ENCODE measurements around the gene FAM53B.

FAM53B gene

GRCh38 chr10:124695259-124695658 is 48.9 kb downstream of the FAM53B start:
- no peak for DNase-seq

- DNase-seq = no peak
Measured at GRCh38 chr10:124694481-124695220, 49.5 kb downstream of the FAM53B start.

GRCh38 chr10:124693801-124694416 is 50.3 kb downstream of the FAM53B start:
- DNase-seq = no peak

- DNase-seq = no peak
Measured at GRCh38 chr10:124693396-124693795, 50.8 kb downstream of the FAM53B start.

GRCh38 chr10:124692100-124692446 is 52.1 kb downstream of the FAM53B start:
- DNase-seq = no peak

- DNase-seq = no peak
Measured at GRCh38 chr10:124691421-124692099, 52.6 kb downstream of the FAM53B start.

- DNase-seq = no peak
Measured at GRCh38 chr10:124691002-124691401, 53.2 kb downstream of the FAM53B start.

GRCh38 chr10:124689911-124690498 is 54.2 kb downstream of the FAM53B start:
- no peak for DNase-seq

GRCh38 chr10:124688889-124689670 is 55.1 kb downstream of the FAM53B start:
- DNase-seq = no peak

GRCh38 chr10:124688386-124688785 is 55.8 kb downstream of the FAM53B start:
- DNase-seq = no peak

GRCh38 chr10:124686707-124687376 is 57.3 kb downstream of the FAM53B start:
- DNase-seq = peak; percentile 69

- DNase-seq = peak; percentile 88
Measured at GRCh38 chr10:124685261-124685660, 58.9 kb downstream of the FAM53B start.

GRCh38 chr10:124683814-124684213 is 60.4 kb downstream of the FAM53B start:
- DNase-seq = peak; percentile 9

- no peak for DNase-seq
Measured at GRCh38 chr10:124681626-124682552, 62.3 kb downstream of the FAM53B start.

- DNase-seq = no peak
Measured at GRCh38 chr10:124681091-124681490, 63.1 kb downstream of the FAM53B start.

GRCh38 chr10:124680675-124681074 is 63.5 kb downstream of the FAM53B start:
- peak; percentile 87 for DNase-seq

GRCh38 chr10:124679401-124679800 is 64.8 kb downstream of the FAM53B start:
- no peak for DNase-seq

GRCh38 chr10:124678557-124679240 is 65.5 kb downstream of the FAM53B start:
- no peak for DNase-seq

- peak; percentile 47 for DNase-seq
Measured at GRCh38 chr10:124677749-124678556, 66.2 kb downstream of the FAM53B start.

GRCh38 chr10:124677293-124677699 is 66.9 kb downstream of the FAM53B start:
- no peak for DNase-seq

All from MV-4-11 (cell line).